PC-3 (cell line): ENCODE measurements around the gene SIL1. TPM values are rescaled to one million over a fixed set of nuclear protein-coding genes. Genes with fewer than 3 reads are reported as not detected.

Source experiments
- ATAC-seq: fragments of 200-7000 bp; cut with Tn5 transposase; 2 replicates; pipeline ENCODE4 v1.9.1; 2020; ENCODE audit warnings: mild to moderate bottlenecking, moderate library complexity
- BruUV-seq: library from RNA; stranded (reverse); fragments of 400-500 nt; replicated peaks from 2 replicates; lab custom pipeline; 2021; lab: Mats Ljungman, UMichigan
- CTCF ChIA-PET: fragments of 300-600 bp; sonication (Branson Sonifier 250); formaldehyde crosslinking; loops from one replicate; lab custom pipeline; 2022; ENCODE audit warnings: antibody characterized with exemption; lab: Charles Lee
- POLR2A ChIA-PET: fragments of 300-600 bp; sonication (Branson Sonifier 250); formaldehyde crosslinking; loops from one replicate; lab custom pipeline; 2022; ENCODE audit warnings: antibody characterized with exemption; ENCODE audit not compliant: unreplicated experiment; lab: Charles Lee
- DNase-seq: peaks from one replicate; pipeline ENCODE4 v3.0.0-alpha.2; 2015
- H2AFZ ChIP-seq: fragments of 300-600 bp; sonication (generic); 2 replicates; pipeline ENCODE4 v1.6.0; 2016; ENCODE audit warnings: antibody characterized with exemption, low read length
- H3F3A ChIP-seq: fragments of 300-600 bp; sonication (generic); one replicate; pipeline ENCODE4 v1.6.0; 2017; ENCODE audit warnings: antibody characterized with exemption, low read length, control low read depth, mild to moderate bottlenecking; ENCODE audit not compliant: unreplicated experiment
- H3K27ac ChIP-seq: fragments of 300-600 bp; sonication (generic); 2 replicates; pipeline ENCODE4 v1.5.1; 2016; ENCODE audit warnings: mild to moderate bottlenecking, low read length
- H3K27me3 ChIP-seq: fragments of 300-600 bp; sonication (generic); 2 replicates; pipeline ENCODE4 v1.6.1; 2016; ENCODE audit warnings: low read length, mixed read lengths
- H3K36me3 ChIP-seq: fragments of 300-600 bp; sonication (generic); 2 replicates; pipeline ENCODE4 v1.6.1; 2016; ENCODE audit warnings: low read depth, mixed run types, low read length, mixed read lengths
- H3K4me1 ChIP-seq: fragments of 300-600 bp; sonication (generic); 2 replicates; pipeline ENCODE4 v1.5.1; 2016; ENCODE audit warnings: low read length; ENCODE audit not compliant: insufficient read depth
- H3K4me2 ChIP-seq: fragments of 300-600 bp; sonication (generic); 2 replicates; pipeline ENCODE4 v1.6.0; 2016; ENCODE audit warnings: low read length
- H3K4me3 ChIP-seq: fragments of 300-600 bp; sonication (generic); 2 replicates; pipeline ENCODE4 v1.5.1; 2016; ENCODE audit warnings: mild to moderate bottlenecking, low read length, mixed read lengths
- H3K79me2 ChIP-seq: fragments of 300-600 bp; sonication (generic); 2 replicates; pipeline ENCODE4 v1.6.1; 2017; ENCODE audit warnings: low read length, mixed read lengths
- H3K9ac ChIP-seq: fragments of 300-600 bp; sonication (generic); 2 replicates; pipeline ENCODE4 v1.6.0; 2016; ENCODE audit warnings: mild to moderate bottlenecking, low read length
- H3K9me2 ChIP-seq: fragments of 300-600 bp; sonication (generic); replicated peaks from 2 replicates; pipeline ENCODE4 v1.6.1; 2016; ENCODE audit warnings: mixed run types, low read length, mixed read lengths
- H3K9me3 ChIP-seq: fragments of 300-600 bp; sonication (generic); 2 replicates; pipeline ENCODE4 v1.6.1; 2016; ENCODE audit warnings: low read length, mixed read lengths
- H4K20me1 ChIP-seq: fragments of 300-600 bp; sonication (generic); 2 replicates; pipeline ENCODE4 v1.6.1; 2016; ENCODE audit warnings: low read length, mixed read lengths
- EZH2 ChIP-seq: fragments of 300-600 bp; sonication (generic); IDR thresholded peaks from one replicate; pipeline ENCODE4 v1.6.1; 2017; ENCODE audit warnings: antibody characterized with exemption, mild to moderate bottlenecking, low read length; ENCODE audit not compliant: unreplicated experiment
- EZH2phosphoT487 ChIP-seq: fragments of 300-600 bp; sonication (generic); IDR thresholded peaks from 2 replicates; pipeline ENCODE4 v1.6.1; 2018; ENCODE audit warnings: mild to moderate bottlenecking, antibody characterized with exemption, low read length, borderline replicate concordance
- intact Hi-C: fragments of 100-400 bp; cut with micrococcal nuclease; formaldehyde crosslinking; loops from 2 replicates; pipeline ENCODE4 v1.9.0; 2023
- total RNA-seq: library from RNA; depleted of rRNA; stranded (reverse); fragments of >200 nt; gene quantifications from 2 replicates; pipeline ENCODE4 v1.2.3, GENCODE V29; 2014
- TF ChIP-seq, protein P1 (sequence below): fragments of 300-600 bp; sonication (generic); conservative IDR thresholded peaks from 2 replicates; pipeline ENCODE4 v1.5.1; 2017; ENCODE audit warnings: antibody characterized with exemption, low read depth, mild to moderate bottlenecking, low read length

Gene SIL1
- total RNA-seq, 1 experiment from 2014 or later, result 7.9 TPM

DNA sequence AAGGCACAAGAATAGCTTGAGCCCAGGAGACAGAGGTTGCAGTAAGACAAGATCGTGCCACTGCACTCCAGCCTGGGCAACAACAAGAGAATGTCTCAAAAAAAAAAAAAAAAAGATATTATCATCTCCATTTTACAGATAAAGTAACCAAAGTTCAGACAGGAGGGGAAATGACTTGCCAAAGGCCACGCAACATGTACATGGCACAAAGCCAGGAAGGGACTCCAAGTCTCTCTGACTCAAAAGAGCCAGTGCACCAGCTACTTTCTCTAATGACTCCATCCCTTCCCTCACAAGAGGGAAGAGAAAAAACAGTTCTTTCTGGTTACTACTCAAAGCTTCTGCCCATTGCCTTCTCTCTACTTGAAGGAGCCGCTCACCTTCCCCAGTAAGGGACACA, 34.1 kb downstream of the SIL1 start:
- H3K9me2 ChIP-seq, result no peaks in the 10 kb centered on the region
- no peaks in the 10 kb centered on the region for H3F3A ChIP-seq
- no peaks in the 10 kb centered on the region for H3K4me1 ChIP-seq
- no peak overlapping the region for H3K4me3 ChIP-seq
- DNase-seq, result no peak
- TF ChIP-seq, protein P1, sequence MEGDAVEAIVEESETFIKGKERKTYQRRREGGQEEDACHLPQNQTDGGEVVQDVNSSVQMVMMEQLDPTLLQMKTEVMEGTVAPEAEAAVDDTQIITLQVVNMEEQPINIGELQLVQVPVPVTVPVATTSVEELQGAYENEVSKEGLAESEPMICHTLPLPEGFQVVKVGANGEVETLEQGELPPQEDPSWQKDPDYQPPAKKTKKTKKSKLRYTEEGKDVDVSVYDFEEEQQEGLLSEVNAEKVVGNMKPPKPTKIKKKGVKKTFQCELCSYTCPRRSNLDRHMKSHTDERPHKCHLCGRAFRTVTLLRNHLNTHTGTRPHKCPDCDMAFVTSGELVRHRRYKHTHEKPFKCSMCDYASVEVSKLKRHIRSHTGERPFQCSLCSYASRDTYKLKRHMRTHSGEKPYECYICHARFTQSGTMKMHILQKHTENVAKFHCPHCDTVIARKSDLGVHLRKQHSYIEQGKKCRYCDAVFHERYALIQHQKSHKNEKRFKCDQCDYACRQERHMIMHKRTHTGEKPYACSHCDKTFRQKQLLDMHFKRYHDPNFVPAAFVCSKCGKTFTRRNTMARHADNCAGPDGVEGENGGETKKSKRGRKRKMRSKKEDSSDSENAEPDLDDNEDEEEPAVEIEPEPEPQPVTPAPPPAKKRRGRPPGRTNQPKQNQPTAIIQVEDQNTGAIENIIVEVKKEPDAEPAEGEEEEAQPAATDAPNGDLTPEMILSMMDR, result no peak
- no peak for TF ChIP-seq EZH2phosphoT487
- no peak for TF ChIP-seq EZH2
- no peak overlapping the region for H3K9ac ChIP-seq
- ATAC-seq, result no peak
- no peak overlapping the region for H3K4me2 ChIP-seq
- no peaks in the 10 kb centered on the region for H3K79me2 ChIP-seq
- POLR2A ChIA-PET, result no interaction called here
- no peaks in the 10 kb centered on the region for H3K27me3 ChIP-seq
- no peak overlapping the region for H3K27ac ChIP-seq
- H3K36me3 ChIP-seq, result no peaks in the 10 kb centered on the region
- H2AFZ ChIP-seq, result no peak overlapping the region
- no peaks in the 10 kb centered on the region for H3K9me3 ChIP-seq
- intact Hi-C loops, result no loop called here
- CTCF ChIA-PET, result no interaction called here
- no peaks in the 10 kb centered on the region for H4K20me1 ChIP-seq
- BruUV-seq, result no TSS peak

DNA sequence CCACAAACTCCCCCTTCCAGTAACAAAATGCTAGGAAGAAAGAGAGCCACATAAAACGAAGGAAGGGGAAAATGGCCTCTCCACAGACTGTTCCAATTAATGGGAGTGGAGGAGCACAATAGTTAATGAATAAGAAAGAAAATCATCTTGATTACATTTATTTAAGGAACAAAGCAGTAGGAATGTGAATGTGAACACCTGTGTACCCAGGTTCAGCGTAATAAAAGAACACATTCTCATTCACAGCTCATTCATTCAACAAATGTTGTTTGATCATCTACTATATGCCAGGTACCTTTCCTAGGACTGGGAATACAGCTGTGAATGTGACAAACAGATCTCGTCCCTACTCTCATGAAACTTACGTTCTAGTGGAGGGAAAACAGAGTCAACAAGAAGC, 35.7 kb downstream of the SIL1 start:
- no peak overlapping the region for H3K4me2 ChIP-seq
- H3K36me3 ChIP-seq, result no peaks in the 10 kb centered on the region
- no peak overlapping the region for H3K4me3 ChIP-seq
- H3K9me3 ChIP-seq, result no peaks in the 10 kb centered on the region
- no peaks in the 10 kb centered on the region for H3K79me2 ChIP-seq
- TF ChIP-seq EZH2 (no peak), EZH2phosphoT487 (no peak)
- TF ChIP-seq, protein P1, result no peak
- no peaks in the 10 kb centered on the region for H3K4me1 ChIP-seq
- H4K20me1 ChIP-seq, result no peaks in the 10 kb centered on the region
- no peak overlapping the region for H3K9ac ChIP-seq
- ChIA-PET POLR2A (interaction anchor here (0.5 kb wide), 1 partner anchor 37 kb away, joined by 3 read pairs; no protein-coding TSS in a partner anchor), CTCF (no interaction called here)
- BruUV-seq, result no TSS peak
- no peak overlapping the region for H2AFZ ChIP-seq
- intact Hi-C loops, result no loop called here
- no peaks in the 10 kb centered on the region for H3K9me2 ChIP-seq
- ATAC-seq, result no peak
- DNase-seq, result no peak
- H3K27me3 ChIP-seq, result no peaks in the 10 kb centered on the region
- no peak overlapping the region for H3K27ac ChIP-seq
- H3F3A ChIP-seq, result no peaks in the 10 kb centered on the region

DNA sequence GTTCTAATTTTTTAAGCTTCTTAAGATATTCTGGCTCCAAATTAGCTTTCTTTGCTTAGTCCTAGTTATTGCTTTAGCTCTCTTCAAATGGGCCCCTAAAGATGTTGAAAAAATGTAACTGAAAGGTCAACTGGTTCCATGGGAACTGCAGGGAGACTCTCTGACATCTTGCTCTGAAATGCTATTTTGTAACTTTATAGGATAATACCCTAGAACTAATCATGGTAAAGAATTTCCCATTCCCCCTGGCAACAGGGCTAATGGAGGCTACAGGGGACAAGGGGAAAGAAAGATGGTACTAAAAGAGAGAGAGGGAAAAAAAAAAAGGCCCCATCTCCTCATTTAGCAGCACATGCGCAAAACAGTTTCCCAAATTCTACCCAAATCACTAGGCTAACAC, 39.4 kb downstream of the SIL1 start:
- no peak overlapping the region for H3K4me3 ChIP-seq
- no peaks in the 10 kb centered on the region for H4K20me1 ChIP-seq
- ChIA-PET CTCF (no interaction called here), POLR2A (no interaction called here)
- H3K36me3 ChIP-seq, result no peaks in the 10 kb centered on the region
- no TSS peak for BruUV-seq
- H3K79me2 ChIP-seq, result no peaks in the 10 kb centered on the region
- DNase-seq (no peak), ATAC-seq (no peak)
- intact Hi-C loops, result no loop called here
- no peak overlapping the region for H3K27ac ChIP-seq
- no peaks in the 10 kb centered on the region for H3K9me2 ChIP-seq
- H3K9me3 ChIP-seq, result no peaks in the 10 kb centered on the region
- H3K27me3 ChIP-seq, result no peaks in the 10 kb centered on the region
- H3K4me1 ChIP-seq, result no peaks in the 10 kb centered on the region
- no peak overlapping the region for H3K9ac ChIP-seq
- H2AFZ ChIP-seq, result no peak overlapping the region
- H3K4me2 ChIP-seq, result no peak overlapping the region
- TF ChIP-seq EZH2phosphoT487, result no peak
- TF ChIP-seq, protein P1, result no peak
- no peak for TF ChIP-seq EZH2
- H3F3A ChIP-seq, result no peaks in the 10 kb centered on the region
